NCI-H2029 treated with DMSO at 0.1 percent for 48 hours (cell line): ENCODE results near the gene TRIM64.
"Not testable (repeated sequence)": the region's sequence is repeated elsewhere in the genome, so short reads cannot be mapped to it uniquely, and the experiment has no call there.

Experiments
- DNase-seq: peaks from one replicate; lab custom pipeline; 2025; lab: John Stamatoyannopoulos, UW

Gene TRIM64, protein sequence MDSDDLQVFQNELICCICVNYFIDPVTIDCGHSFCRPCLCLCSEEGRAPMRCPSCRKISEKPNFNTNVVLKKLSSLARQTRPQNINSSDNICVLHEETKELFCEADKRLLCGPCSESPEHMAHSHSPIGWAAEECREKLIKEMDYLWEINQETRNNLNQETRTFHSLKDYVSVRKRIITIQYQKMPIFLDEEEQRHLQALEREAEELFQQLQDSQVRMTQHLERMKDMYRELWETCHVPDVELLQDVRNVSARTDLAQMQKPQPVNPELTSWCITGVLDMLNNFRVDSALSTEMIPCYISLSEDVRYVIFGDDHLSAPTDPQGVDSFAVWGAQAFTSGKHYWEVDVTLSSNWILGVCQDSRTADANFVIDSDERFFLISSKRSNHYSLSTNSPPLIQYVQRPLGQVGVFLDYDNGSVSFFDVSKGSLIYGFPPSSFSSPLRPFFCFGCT

DNA sequence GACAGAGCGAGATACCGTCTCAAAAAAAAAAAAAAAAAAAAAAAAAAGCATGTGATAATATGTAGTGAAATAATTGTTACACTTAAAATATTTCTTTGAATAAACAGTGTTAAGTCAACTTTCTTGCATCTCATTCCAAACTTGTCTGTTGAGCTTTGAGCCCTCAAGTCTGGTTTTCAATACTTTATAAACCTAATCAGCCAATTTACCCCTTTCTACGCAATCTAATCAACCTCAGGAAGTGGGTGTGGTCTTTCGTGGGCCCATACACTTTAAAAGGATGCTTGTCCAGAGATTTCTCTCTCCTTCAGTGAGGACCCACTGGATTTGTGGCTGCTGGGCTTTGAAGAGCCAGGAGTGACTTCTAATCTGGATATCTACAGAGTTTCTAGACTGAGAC lies at the start of gene TRIM64:
TSS of gene TRIM64 (plus strand) at position 301 of the 400 bp plus-strand sequence. CDS start 2,467 bp downstream, outside the sequence.
- DNase-seq, result not testable (repeated sequence)

DNA sequence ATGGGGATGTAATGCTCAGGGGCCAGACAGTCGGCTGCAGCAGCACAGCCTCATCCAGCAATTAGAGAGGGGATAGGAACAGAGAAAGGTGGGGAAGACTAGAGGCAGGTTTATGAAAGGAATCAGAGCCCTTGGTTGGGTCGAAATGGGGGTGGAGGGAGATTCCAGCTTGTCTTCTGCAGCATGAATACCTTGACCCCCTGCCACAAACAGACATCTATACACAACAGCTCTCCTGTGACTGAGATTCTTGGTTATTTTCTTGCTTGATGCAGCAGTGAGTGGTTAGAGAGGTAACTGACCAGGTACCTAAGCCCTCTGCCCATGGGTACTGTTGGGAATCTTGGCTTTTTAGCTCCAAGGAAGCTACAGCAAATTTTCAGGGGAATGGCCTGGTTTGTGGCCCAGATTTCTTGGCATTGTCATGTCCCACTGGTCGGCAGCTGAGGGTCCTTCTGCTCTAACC lies 43.6 kb upstream of the TRIM64 start, which contains the start of gene TRIM49D1:
TSS of gene TRIM49D1 (minus strand) at position 51 of the 466 bp plus-strand sequence. CDS start 4,535 bp downstream, outside the sequence.
- no peak for DNase-seq

DNA sequence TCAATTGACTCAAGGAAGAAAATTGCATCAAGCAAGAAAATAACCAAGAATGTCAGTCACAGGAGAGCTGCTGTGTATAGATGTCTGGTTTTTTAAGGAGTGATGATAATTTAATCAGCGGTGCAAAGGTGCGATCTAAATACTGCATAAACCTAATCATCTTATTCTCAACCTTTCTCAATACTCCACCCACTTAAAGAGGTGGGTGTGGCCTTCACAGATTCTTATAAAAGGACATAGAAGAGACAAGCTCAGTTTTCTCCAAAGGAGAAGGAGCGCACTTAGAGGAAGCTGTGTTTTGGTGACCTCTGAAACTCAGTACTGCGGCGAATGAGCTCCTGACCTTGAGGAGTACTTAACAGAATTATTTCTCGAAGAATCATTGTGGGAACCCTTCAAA lies 42.1 kb upstream of the TRIM64 start, which contains the start of gene TRIM49D2:
TSS of gene TRIM49D2 (plus strand) at position 301 of the 400 bp plus-strand sequence. CDS start 2,698 bp downstream, outside the sequence.
- DNase-seq, result not testable (repeated sequence)

DNA sequence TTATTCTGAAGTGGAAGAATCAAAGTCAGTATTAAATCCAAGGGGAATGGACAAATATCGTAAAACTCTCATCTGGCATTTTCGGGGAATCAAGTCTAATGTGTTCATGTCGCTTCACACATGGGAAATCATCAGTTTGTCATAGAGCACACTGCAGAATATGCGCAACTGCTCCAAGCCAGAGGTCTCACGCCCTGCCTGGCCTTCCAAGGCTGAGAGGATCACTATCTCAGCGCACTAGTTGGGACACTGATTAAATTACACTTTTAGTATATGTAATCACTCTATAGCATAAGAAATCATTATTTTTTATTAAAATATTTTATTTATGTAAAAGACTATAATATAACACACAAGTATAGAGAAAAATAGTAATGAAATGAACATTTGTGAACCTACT lies 5.0 kb upstream of the TRIM64 start:
- DNase-seq, result not testable (repeated sequence)
